Testis (tissue), 3 donors: ENCODE results near the gene SLC38A5. TPM values are rescaled to one million over a fixed set of nuclear protein-coding genes. Genes with fewer than 3 reads are reported as not detected.

Experiments
- DNase-seq: peaks from one replicate; pipeline ENCODE4 v3.0.0-alpha.2; 2019
- H3K27ac ChIP-seq, 2 donors: fragments of 200-600 bp; sonication (generic); one replicate each; pipeline ENCODE4 v1.5.1; 2019
- H3K27me3 ChIP-seq: fragments of 200-600 bp; sonication (generic); one replicate; pipeline ENCODE4 v1.5.1; 2019
- H3K36me3 ChIP-seq: fragments of 200-600 bp; sonication (generic); one replicate; pipeline ENCODE4 v1.5.1; 2017; ENCODE audit warnings: low read depth; ENCODE audit errors: missing control alignments
- H3K4me1 ChIP-seq: fragments of 200-600 bp; sonication (generic); one replicate; pipeline ENCODE4 v1.5.1; 2019
- H3K4me3 ChIP-seq, 2 donors: fragments of 200-600 bp; sonication (generic); one replicate each; pipeline ENCODE4 v1.5.1; 2017 to 2019
- H3K9me3 ChIP-seq: fragments of 200-600 bp; sonication (generic); one replicate; pipeline ENCODE4 v1.5.1; 2017
- CTCF ChIP-seq, 3 experiments: fragments of 450-650 bp in 2 of 3; fragments of 200-600 bp in 1 of 3; sonication (generic) in 1 of 3; IDR thresholded peaks; one replicate each; pipeline ENCODE4 v1.5.1; 2016 to 2019; ENCODE audit warnings: antibody characterized with exemption in 3 of 3, mild to moderate bottlenecking in 2 of 3, moderate library complexity in 1 of 3
- POLR2A ChIP-seq: fragments of 450-650 bp; IDR thresholded peaks from one replicate; pipeline ENCODE4 v1.6.1; 2017; ENCODE audit warnings: antibody characterized with exemption, mild to moderate bottlenecking, moderate library complexity
- WGBS, 2 donors: methylation state at CpG; one replicate each; pipeline ENCODE4 v1.1.5; 2018; 5-methylcytosine and 5-hydroxymethylcytosine counted together
- intact Hi-C: fragments of 100-400 bp; cut with DNase I; formaldehyde crosslinking; loops from one replicate; pipeline ENCODE4 v1.15.1; 2023; ENCODE audit warnings: low total_unique reads
- polyA plus RNA-seq: library from polyadenylated mRNA; stranded (reverse); fragments of 350-450 nt; fragmentation: Illumina TruSeq; extraction: RNeasy Lipid Tissue Mini Kit (QIAGEN cat#74804); gene quantifications from one replicate; pipeline ENCODE4 v1.2.3, GENCODE V29; 2014; ENCODE audit warnings: low read depth, low replicate concordance; ENCODE audit not compliant: insufficient read depth
- total RNA-seq, 2 donors: library from RNA; depleted of rRNA; stranded (reverse); fragments of >200 nt; gene quantifications; one replicate each; pipeline ENCODE4 v1.2.3, GENCODE V29; 2016

SLC38A5 gene
- total and polyA plus RNA-seq, 3 donors from 2014 or later: 2.5 to 4.2 (median 3.5) TPM

- peak; percentile 36 for DNase-seq
- Histone ChIP-seq H3K36me3 (no peaks in the 10 kb centered on the region), H3K9me3 (no peaks in the 10 kb centered on the region), H3K27ac (peak overlapping the region in 1 of 2 donors; percentile 53), H3K27me3 (no peaks in the 10 kb centered on the region), H3K4me3 (no peak overlapping the region), H3K4me1 (peaks cover 7% of the 10 kb centered on the region)
- intact Hi-C loops: no loop called here
- TF ChIP-seq POLR2A: no peak
- no peak for TF ChIP-seq CTCF (IDR thresholded peaks at IDR 0.05)
- WGBS, 2 donors: 35 to 72% methylated on average over 9 to 10 of the region's 12 CpGs
Measured at GRCh38 chrX:48472851-48473703, 3.0 kb upstream of the SLC38A5 start.

GRCh38 chrX:48472225-48472624, 2.2 kb upstream of the SLC38A5 start:
- TF ChIP-seq CTCF (IDR thresholded peaks at IDR 0.05): no peak
- no peak for TF ChIP-seq POLR2A
- WGBS, 2 donors: 48 to 49% methylated on average over 9 of the region's 9 CpGs
- H3K4me1 ChIP-seq: peaks cover 7% of the 10 kb centered on the region
- intact Hi-C loops: no loop called here
- no peak for DNase-seq
- H3K27ac ChIP-seq: no peak overlapping the region
- no peaks in the 10 kb centered on the region for H3K36me3 ChIP-seq
- H3K4me3 ChIP-seq: no peak overlapping the region
- H3K27me3 ChIP-seq: no peaks in the 10 kb centered on the region
- no peaks in the 10 kb centered on the region for H3K9me3 ChIP-seq

GRCh38 chrX:48471504-48471903, 1.4 kb upstream of the SLC38A5 start:
- H3K4me1 ChIP-seq: peaks cover 7% of the 10 kb centered on the region
- intact Hi-C loops: no loop called here
- no peak overlapping the region for H3K4me3 ChIP-seq
- TF ChIP-seq CTCF (IDR thresholded peaks at IDR 0.05) (no peak), POLR2A (no peak)
- 86 to 97% methylated on average over 6 to 8 of the region's 8 CpGs for WGBS, 2 donors
- H3K9me3 ChIP-seq: no peaks in the 10 kb centered on the region
- no peak overlapping the region for H3K27ac ChIP-seq
- no peaks in the 10 kb centered on the region for H3K36me3 ChIP-seq
- no peaks in the 10 kb centered on the region for H3K27me3 ChIP-seq
- no peak for DNase-seq

GRCh38 chrX:48470833-48471118, 716 bp upstream of the SLC38A5 start:
- TF ChIP-seq CTCF (IDR thresholded peaks at IDR 0.05) (no peak), POLR2A (no peak)
- H3K36me3 ChIP-seq: no peaks in the 10 kb centered on the region
- peaks cover 7% of the 10 kb centered on the region for H3K4me1 ChIP-seq
- H3K9me3 ChIP-seq: no peaks in the 10 kb centered on the region
- H3K27me3 ChIP-seq: no peaks in the 10 kb centered on the region
- no peak for DNase-seq
- intact Hi-C loops: no loop called here
- WGBS, 2 donors: 86 to 93% methylated on average over 3 to 9 of the region's 9 CpGs
- no peak overlapping the region for H3K4me3 ChIP-seq
- H3K27ac ChIP-seq: no peak overlapping the region
